IPS DF 6.9 (cell line): ENCODE results near the gene BTD.

Source experiments
- DNase-seq: peaks from one replicate; pipeline ENCODE4 v3.0.0-alpha.2; 2013; ENCODE audit warnings: low read depth, low spot score
- H3K27ac ChIP-seq: one replicate; pipeline ENCODE4 v1.5.1; 2013; ENCODE audit warnings: low read length, control low read depth
- H3K27me3 ChIP-seq: 2 replicates; pipeline ENCODE4 v1.6.1; 2013; ENCODE audit warnings: mild to moderate bottlenecking, low read length; ENCODE audit not compliant: control insufficient read depth, insufficient read depth
- H3K36me3 ChIP-seq: 2 replicates; pipeline ENCODE4 v1.6.1; 2013; ENCODE audit warnings: low read length; ENCODE audit not compliant: control insufficient read depth, insufficient read depth
- H3K4me1 ChIP-seq: 2 replicates; pipeline ENCODE4 v1.6.1; 2013; ENCODE audit warnings: low read length; ENCODE audit not compliant: control insufficient read depth, insufficient read depth
- H3K4me3 ChIP-seq: 2 replicates; pipeline ENCODE4 v1.5.1; 2013; ENCODE audit warnings: mild to moderate bottlenecking, low read length
- H3K9me3 ChIP-seq: 2 replicates; pipeline ENCODE4 v1.6.1; 2013; ENCODE audit warnings: low read length, inconsistent platforms; ENCODE audit not compliant: control insufficient read depth, insufficient read depth
- WGBS: extraction: QIAGEN DNeasy Blood & Tissue Kit; methylation state at CpG from one replicate; pipeline ENCODE4 v1.1.7; 2013; ENCODE audit warnings: mixed read lengths, missing lambda C conversion rate; ENCODE audit not compliant: insufficient read length, insufficient coverage; 5-methylcytosine and 5-hydroxymethylcytosine counted together

BTD gene

GRCh38 chr3:15623535-15624440 lies 22.2 kb downstream of the BTD start:
- no CpG with 5 or more reads among the region's 4 CpGs for WGBS

GRCh38 chr3:15628967-15629366 lies 27.4 kb downstream of the BTD start:
- H3K4me3 ChIP-seq, result no peak overlapping the region
- H3K27ac ChIP-seq, result no peak overlapping the region
- no peak for DNase-seq

More at GRCh38 chr3:15623535-15624440, 22.2 kb downstream of the BTD start:
- no peak overlapping the region for H3K27ac ChIP-seq
- H3K4me1 ChIP-seq, result no peaks in the 10 kb centered on the region
- no peaks in the 10 kb centered on the region for H3K27me3 ChIP-seq
- no peak overlapping the region for H3K4me3 ChIP-seq
- peaks cover 1% of the 10 kb centered on the region; the same call in 1 of the 2 replicates for H3K9me3 ChIP-seq
- no peaks in the 10 kb centered on the region for H3K36me3 ChIP-seq
- no peak for DNase-seq

GRCh38 chr3:15629860-15630597 lies 28.5 kb downstream of the BTD start:
- H3K9me3 ChIP-seq, result no peaks in the 10 kb centered on the region
- no peaks in the 10 kb centered on the region for H3K36me3 ChIP-seq
- H3K27ac ChIP-seq, result no peak overlapping the region
- WGBS, result no CpG with 5 or more reads among the region's 10 CpGs
- H3K4me3 ChIP-seq, result no peak overlapping the region
- DNase-seq, result peak; percentile 48
- no peaks in the 10 kb centered on the region for H3K27me3 ChIP-seq
- peaks cover 7% of the 10 kb centered on the region for H3K4me1 ChIP-seq

More at GRCh38 chr3:15628967-15629366, 27.4 kb downstream of the BTD start:
- Histone ChIP-seq H3K9me3 (no peaks in the 10 kb centered on the region), H3K4me1 (peaks cover 7% of the 10 kb centered on the region), H3K27me3 (no peaks in the 10 kb centered on the region), H3K36me3 (no peaks in the 10 kb centered on the region)

DNA sequence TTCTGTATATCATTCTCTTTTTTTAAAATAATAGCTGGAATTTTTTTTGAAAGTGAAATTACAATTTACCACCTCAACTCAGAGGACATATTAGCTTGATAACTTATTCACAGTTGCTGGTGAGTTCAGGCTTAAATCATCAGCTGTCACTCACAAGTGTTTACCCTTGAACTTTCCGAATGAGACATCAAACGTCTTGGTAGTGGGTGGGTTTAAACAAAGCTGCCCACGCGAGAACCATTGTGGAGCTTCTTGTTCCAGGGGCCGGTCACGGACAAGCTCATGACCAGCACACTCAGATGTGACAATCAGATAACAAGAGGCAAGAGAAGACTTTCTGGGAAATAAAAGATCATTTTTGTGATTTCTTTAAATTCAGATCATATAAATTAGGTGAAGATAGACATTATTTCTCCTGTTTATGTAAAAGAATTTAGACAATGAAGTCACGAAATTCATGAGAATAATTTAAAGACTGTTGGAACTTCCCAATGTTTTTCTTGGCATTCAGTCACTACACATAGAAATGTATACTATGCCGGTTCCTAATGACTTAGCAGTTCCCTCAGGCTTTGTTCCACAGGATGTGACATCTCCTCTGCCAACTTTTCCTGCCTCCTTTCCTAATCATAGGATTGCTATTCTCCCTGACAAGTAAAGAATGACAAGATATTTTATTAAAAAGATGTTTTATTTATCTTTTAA lies 29.3 kb downstream of the BTD start:
- no CpG with 5 or more reads among the region's 8 CpGs for WGBS
- Histone ChIP-seq H3K36me3 (no peaks in the 10 kb centered on the region), H3K4me1 (peaks cover 7% of the 10 kb centered on the region), H3K27me3 (no peaks in the 10 kb centered on the region), H3K4me3 (no peak overlapping the region), H3K27ac (no peak overlapping the region), H3K9me3 (no peaks in the 10 kb centered on the region)
- no peak for DNase-seq

DNA sequence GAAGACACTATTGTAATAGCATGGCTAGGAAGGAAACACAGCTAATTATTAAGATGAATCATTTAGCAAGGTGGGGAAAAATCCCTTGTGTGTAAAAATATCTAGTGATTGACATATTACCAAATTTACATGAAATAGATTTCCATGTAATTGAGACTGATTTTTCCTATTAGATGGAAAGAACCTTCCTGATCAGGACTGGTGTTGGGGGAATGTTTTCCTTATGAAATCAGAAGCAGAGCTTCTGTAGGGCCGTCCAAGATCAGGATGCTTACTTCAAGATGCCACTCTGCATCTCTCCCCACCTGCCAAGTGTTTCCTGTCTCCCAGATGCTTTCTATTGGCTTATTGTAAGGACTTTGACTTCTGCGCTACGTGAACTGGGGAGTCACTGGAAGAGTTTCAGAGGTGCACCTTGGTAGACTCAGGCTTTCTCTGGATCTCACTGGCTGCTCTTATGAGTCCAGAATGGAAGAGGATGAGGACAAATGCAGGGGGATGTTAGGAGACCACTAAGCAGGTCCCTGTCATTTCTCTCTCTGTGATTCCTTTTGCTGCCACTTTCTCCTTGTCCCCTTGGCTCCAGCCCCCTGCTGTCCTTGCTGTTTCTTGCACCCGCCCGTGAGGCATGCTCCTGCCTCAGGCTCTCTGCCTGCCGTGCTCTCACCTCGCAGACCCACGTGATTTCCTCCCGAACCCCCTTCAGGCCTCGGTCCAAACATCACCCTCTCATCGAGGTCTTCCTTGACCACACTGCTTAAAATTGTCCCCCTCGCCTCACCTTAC lies 30.1 kb downstream of the BTD start:
- no peak for DNase-seq
- no CpG with 5 or more reads among the region's 12 CpGs for WGBS

DNA sequence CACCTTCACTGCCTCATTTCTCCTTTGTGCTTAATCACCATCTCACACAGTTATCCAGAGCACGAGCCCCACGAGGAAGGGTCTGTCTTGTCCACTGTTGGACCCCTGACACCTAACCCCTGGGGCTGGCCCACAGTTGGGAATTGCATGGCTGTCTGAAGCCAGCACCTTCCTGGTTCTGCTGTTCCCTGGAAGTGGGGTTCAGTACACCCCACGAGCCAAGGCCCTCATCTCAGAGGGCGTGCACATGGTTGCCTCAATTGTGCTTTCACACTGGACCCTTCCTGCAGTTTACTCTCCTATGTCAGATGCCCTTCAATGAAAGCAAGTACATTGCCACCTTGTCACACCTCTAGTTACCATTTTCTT lies 30.7 kb downstream of the BTD start:
- H3K4me1 ChIP-seq, result peaks cover 9% of the 10 kb centered on the region
- no CpG with 5 or more reads among the region's 4 CpGs for WGBS
- H3K36me3 ChIP-seq, result no peaks in the 10 kb centered on the region

More for the DNA sequence above, 30.1 kb downstream of the BTD start:
- H3K4me3 ChIP-seq, result no peak overlapping the region
- H3K9me3 ChIP-seq, result no peaks in the 10 kb centered on the region
- H3K36me3 ChIP-seq, result no peaks in the 10 kb centered on the region
- H3K27me3 ChIP-seq, result no peaks in the 10 kb centered on the region
- no peak overlapping the region for H3K27ac ChIP-seq
- H3K4me1 ChIP-seq, result peaks cover 9% of the 10 kb centered on the region

GRCh38 chr3:15633159-15633558 lies 31.6 kb downstream of the BTD start:
- H3K36me3 ChIP-seq, result no peaks in the 10 kb centered on the region
- no peaks in the 10 kb centered on the region for H3K27me3 ChIP-seq
- no peaks in the 10 kb centered on the region for H3K9me3 ChIP-seq
- peaks cover 9% of the 10 kb centered on the region for H3K4me1 ChIP-seq
- DNase-seq, result no peak
- no CpG with 5 or more reads among the region's 5 CpGs for WGBS
- no peak overlapping the region for H3K4me3 ChIP-seq
- H3K27ac ChIP-seq, result no peak overlapping the region

More for the DNA sequence above, 30.7 kb downstream of the BTD start:
- H3K9me3 ChIP-seq, result no peaks in the 10 kb centered on the region
- no peak for DNase-seq
- H3K27ac ChIP-seq, result no peak overlapping the region
- H3K4me3 ChIP-seq, result no peak overlapping the region
- H3K27me3 ChIP-seq, result no peaks in the 10 kb centered on the region

DNA sequence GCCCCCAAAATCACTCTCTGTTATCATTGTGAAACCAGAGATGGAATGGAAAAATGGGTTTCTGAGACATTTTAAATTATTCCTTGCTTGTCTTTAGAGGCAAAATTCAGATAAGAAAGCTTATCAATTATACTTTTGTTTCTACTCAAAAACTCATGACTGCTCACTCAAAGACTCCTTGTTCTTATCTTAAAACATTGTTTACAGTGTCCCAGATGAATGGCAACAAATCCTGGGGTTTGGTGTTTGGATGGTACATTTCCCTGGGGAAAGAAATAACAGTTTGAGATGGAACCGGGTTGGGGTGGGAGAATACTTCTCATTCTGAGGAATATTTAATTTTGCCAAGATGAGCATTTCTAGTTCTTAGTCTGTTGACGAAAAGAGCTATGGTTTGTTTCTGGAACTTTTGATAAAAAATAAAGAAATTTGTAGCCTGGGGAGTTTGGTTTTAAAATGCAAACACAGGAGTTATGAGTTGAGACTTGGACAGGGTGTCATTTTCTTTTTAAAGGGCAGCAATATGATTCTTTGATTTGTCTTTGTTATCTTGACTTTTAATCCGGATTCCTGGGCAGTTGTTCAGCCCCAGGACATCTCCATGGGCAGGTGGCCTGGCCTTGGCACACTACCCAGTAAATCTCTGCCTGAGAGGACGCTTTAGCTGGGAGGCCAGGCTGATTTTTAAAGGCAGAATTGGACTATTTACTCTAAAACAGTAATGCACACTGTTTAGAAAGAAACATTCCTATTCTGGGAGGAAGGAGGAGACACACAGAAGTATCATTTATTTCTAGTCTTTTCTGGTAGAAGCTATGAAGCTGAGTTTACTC lies 32.4 kb downstream of the BTD start:
- Histone ChIP-seq H3K4me1 (peaks cover 9% of the 10 kb centered on the region), H3K9me3 (no peaks in the 10 kb centered on the region), H3K4me3 (no peak overlapping the region), H3K27ac (no peak overlapping the region), H3K27me3 (no peaks in the 10 kb centered on the region), H3K36me3 (no peaks in the 10 kb centered on the region)
- DNase-seq, result no peak
- no CpG with 5 or more reads among the region's 4 CpGs for WGBS

- Histone ChIP-seq H3K27ac (no peak overlapping the region), H3K4me1 (peaks cover 9% of the 10 kb centered on the region)
- no CpG with 5 or more reads among the region's 2 CpGs for WGBS
These were observed 33.1 kb downstream of the BTD start for GRCh38 chr3:15634671-15635070.

More at GRCh38 chr3:15634671-15635070, 33.1 kb downstream of the BTD start:
- H3K9me3 ChIP-seq, result no peaks in the 10 kb centered on the region
- H3K4me3 ChIP-seq, result no peak overlapping the region
- no peaks in the 10 kb centered on the region for H3K27me3 ChIP-seq
- no peak for DNase-seq
- H3K36me3 ChIP-seq, result no peaks in the 10 kb centered on the region
